B cell (primary cell): ENCODE data around the gene LMBR1L. TPM values are rescaled to one million over a fixed set of nuclear protein-coding genes. Genes with fewer than 3 reads are reported as not detected.
"Not testable (repeated sequence)": the region's sequence is repeated elsewhere in the genome, so short reads cannot be mapped to it uniquely, and the experiment has no call there.

Experiments
- ATAC-seq: fragments of 200-7000 bp; cut with Tn5 transposase; one replicate; pipeline ENCODE4 v1.10.0; 2021; ENCODE audit warnings: low read depth, mild to moderate bottlenecking, moderate number of reproducible peaks, moderate library complexity
- CTCF ChIA-PET: fragments of 350-600 bp; sonication (Branson Sonifier 250); formaldehyde crosslinking; loops from one replicate; lab custom pipeline; 2021; ENCODE audit warnings: antibody characterized with exemption, inconsistent platforms; lab: Charles Lee
- POLR2A ChIA-PET: fragments of 350-600 bp; sonication (Branson Sonifier 250); formaldehyde crosslinking; loops from one replicate; lab custom pipeline; 2021; ENCODE audit warnings: antibody characterized with exemption; lab: Charles Lee
- DNase-seq: peaks from one replicate; pipeline ENCODE4 v3.0.0; 2013
- H2AFZ ChIP-seq: 2 replicates; pipeline ENCODE4 v1.6.1; 2012; ENCODE audit warnings: mild to moderate bottlenecking, low read depth, low read length; ENCODE audit not compliant: insufficient read depth, poor library complexity, severe bottlenecking
- H3K27ac ChIP-seq, 2 donors: 1 replicate in 1 of 2; 2 replicates in 1 of 2; pipeline ENCODE4 v1.5.1; 2012 to 2013; ENCODE audit warnings: low read length in 2 of 2, mild to moderate bottlenecking in 2 of 2, moderate library complexity in 1 of 2
- H3K27me3 ChIP-seq, 4 experiments: fragments of 200-600 bp in 1 of 4; sonication (generic) in 1 of 4; replicated peaks in 1 of 4; 1 replicate in 2 of 4; 2 replicates in 2 of 4; pipeline versions ENCODE4 v1.6.1 to v1.7.0; 2013 to 2016; ENCODE audit warnings: low read length in 3 of 4, mild to moderate bottlenecking in 2 of 4, mixed read lengths in 1 of 4, moderate library complexity in 1 of 4; ENCODE audit not compliant: insufficient read depth in 4 of 4, control insufficient read depth in 3 of 4; ENCODE audit errors: control extremely low read depth in 1 of 4
- H3K36me3 ChIP-seq, 2 experiments: replicated peaks in 1 of 2; 1 replicate in 1 of 2; 2 replicates in 1 of 2; pipeline versions ENCODE4 v1.6.1 to v1.7.1; 2013; ENCODE audit warnings: low read length in 1 of 2; ENCODE audit not compliant: insufficient read depth in 2 of 2, control insufficient read depth in 1 of 2; ENCODE audit errors: control extremely low read depth in 1 of 2, extremely low read depth in 1 of 2
- H3K4me1 ChIP-seq, 2 donors: fragments of 200-600 bp in 1 of 2; sonication (generic) in 1 of 2; 1 replicate in 1 of 2; 2 replicates in 1 of 2; pipeline versions ENCODE4 v1.5.1 to v1.6.1; 2013 to 2017; ENCODE audit warnings: low read length in 2 of 2; ENCODE audit not compliant: control insufficient read depth in 2 of 2, insufficient read depth in 2 of 2
- H3K4me2 ChIP-seq: replicated peaks from 2 replicates; pipeline ENCODE3; 2012; ENCODE audit warnings: mild to moderate bottlenecking, low read depth, low read length; ENCODE audit not compliant: poor library complexity, severe bottlenecking
- H3K4me3 ChIP-seq, 5 experiments: fragments of 200-600 bp in 1 of 5; sonication (generic) in 1 of 5; 1 replicate in 3 of 5; 2 replicates in 2 of 5; pipeline versions ENCODE4 v1.5.1 to v1.7.0; 2011 to 2016; ENCODE audit warnings: low read length in 4 of 5, mild to moderate bottlenecking in 4 of 5, low read depth in 2 of 5, control low read depth in 1 of 5, moderate library complexity in 1 of 5; ENCODE audit not compliant: insufficient read depth in 1 of 5; ENCODE audit errors: control extremely low read depth in 1 of 5, extremely low read depth in 1 of 5
- H3K79me2 ChIP-seq: fragments of 200-600 bp; sonication (generic); one replicate; pipeline ENCODE4 v1.6.0; 2016; ENCODE audit warnings: low read length; ENCODE audit not compliant: control insufficient read depth, insufficient read depth
- H3K9ac ChIP-seq: fragments of 200-600 bp; sonication (generic); 2 replicates; pipeline ENCODE4 v1.6.1; 2017; ENCODE audit warnings: mild to moderate bottlenecking, low read length, moderate library complexity
- H3K9me3 ChIP-seq, 3 donors: one replicate each; pipeline versions ENCODE4 v1.6.1 to v1.7.1; 2013; ENCODE audit warnings: low read length in 2 of 3; ENCODE audit not compliant: control insufficient read depth in 2 of 3, insufficient read depth in 1 of 3; ENCODE audit errors: control extremely low read depth in 1 of 3
- H4K20me1 ChIP-seq: 2 replicates; pipeline ENCODE4 v1.6.0; 2012; ENCODE audit warnings: mild to moderate bottlenecking, low read length; ENCODE audit not compliant: insufficient read depth, control insufficient read depth, poor library complexity, severe bottlenecking
- H3K27ac Mint-ChIP-seq: one replicate; pipeline ENCODE4 v1.8.0; 2021; ENCODE audit warnings: mixed read lengths
- H3K27me3 Mint-ChIP-seq: one replicate; pipeline ENCODE4 v1.8.0; 2021; ENCODE audit warnings: mixed read lengths
- H3K4me1 Mint-ChIP-seq: one replicate; pipeline ENCODE4 v1.8.0; 2021; ENCODE audit warnings: mixed read lengths
- H3K4me3 Mint-ChIP-seq: one replicate; pipeline ENCODE4 v1.8.0; 2021; ENCODE audit warnings: mixed read lengths
- H3K9me3 Mint-ChIP-seq: one replicate; pipeline ENCODE4 v1.8.0; 2022; ENCODE audit warnings: mixed read lengths; ENCODE audit not compliant: insufficient read depth
- EZH2 ChIP-seq: IDR thresholded peaks from 2 replicates; pipeline ENCODE4 v1.6.1; 2012; ENCODE audit warnings: borderline replicate concordance, low read depth, mild to moderate bottlenecking, moderate library complexity, low read length; ENCODE audit not compliant: insufficient read depth, poor library complexity, severe bottlenecking
- WGBS: methylation state at CpG from one replicate; pipeline ENCODE4 v1.1.5; 2013; ENCODE audit warnings: missing lambda C conversion rate; ENCODE audit not compliant: insufficient coverage; 5-methylcytosine and 5-hydroxymethylcytosine counted together
- intact Hi-C: fragments of 100-400 bp; cut with micrococcal nuclease; formaldehyde crosslinking; loops from one replicate; pipeline ENCODE4 v1.10.0; 2022
- polyA plus RNA-seq: library from polyadenylated mRNA; depleted of rRNA; stranded (reverse); fragments of >200 nt; gene quantifications from 2 replicates; pipeline ENCODE4 v1.2.3, GENCODE V29; 2012
- total RNA-seq, 2 donors: library from RNA; stranded (reverse); fragments of 120-200 nt in 1 of 2; gene quantifications; 1 replicate in 1 of 2; 2 replicates in 1 of 2; pipeline versions ENCODE4 v1.2.3 to v1.2.4, GENCODE V29; 2013 to 2022
- TF ChIP-seq, protein P1 (sequence below): fragments of 200-600 bp; IDR thresholded peaks from one replicate; pipeline ENCODE4 v1.8.0; 2022; ENCODE audit warnings: antibody characterized with exemption, mild to moderate bottlenecking

Gene LMBR1L
- total and polyA plus RNA-seq, 2 donors (not counting 1 experiment from before 2014, with no cell fraction given) = 133 to 187 TPM

DNA sequence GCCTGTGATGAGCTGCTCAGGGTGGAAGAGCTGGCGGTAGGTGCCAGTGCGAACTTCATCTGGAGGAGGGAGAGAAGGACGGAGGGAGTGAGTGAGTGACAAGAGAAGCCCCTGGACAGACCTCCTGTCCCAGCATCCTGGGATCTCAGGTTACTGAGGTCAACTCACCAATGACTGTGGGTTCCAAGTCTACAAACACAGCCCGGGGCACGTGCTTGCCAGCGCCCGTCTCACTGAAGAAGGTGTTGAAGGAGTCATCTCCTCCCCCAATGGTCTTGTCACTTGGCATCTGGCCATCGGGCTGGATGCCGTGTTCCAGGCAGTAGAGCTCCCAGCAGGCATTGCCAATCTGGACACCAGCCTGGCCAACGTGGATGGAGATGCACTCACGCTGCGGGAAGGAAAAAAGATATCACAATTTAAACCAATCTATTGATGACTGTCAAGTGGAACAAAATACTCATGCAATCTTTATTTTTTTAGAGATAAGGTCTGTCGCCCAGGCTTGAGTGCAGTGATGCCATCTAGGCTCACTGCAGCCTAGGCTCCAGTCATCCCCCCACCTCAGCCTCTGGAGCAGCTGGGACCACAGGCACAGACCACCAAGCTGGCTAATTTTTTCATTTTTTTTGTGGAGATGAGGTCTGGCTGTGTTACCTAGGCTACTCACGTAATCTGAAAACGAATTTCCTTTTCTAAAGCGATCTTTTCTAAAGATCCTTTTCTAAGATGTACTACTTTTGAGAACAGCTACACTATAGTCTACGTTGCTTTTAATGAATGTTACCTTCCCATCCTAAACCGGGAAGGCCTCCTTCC lies 18.9 kb upstream of the LMBR1L start:
- Histone ChIP-seq H3K9me3 (no peaks in the 10 kb centered on the region), H2AFZ (peak overlapping the region; percentile 62), H3K27ac (peak overlapping the region; percentile 93 to 98), H3K27me3 (no peaks in the 10 kb centered on the region), H3K4me3 (peak overlapping the region; percentile 94 to 100 (median 100)), H3K4me1 (peaks cover 28 to 36% of the 10 kb centered on the region in 2 donors), H4K20me1 (peaks cover 32% of the 10 kb centered on the region), H3K4me2 (peak overlapping the region; percentile 96), H3K36me3 (peaks cover 11 to 33% of the 10 kb centered on the region in 2 experiments), H3K79me2 (peaks cover 32% of the 10 kb centered on the region), H3K9ac (peak overlapping the region; percentile 99)
- Mint-ChIP-seq H3K27me3 (no peaks in the 10 kb centered on the region), H3K9me3 (no peaks in the 10 kb centered on the region), H3K4me1 (peaks cover 54% of the 10 kb centered on the region), H3K27ac (peak overlapping the region; percentile 99), H3K4me3 (peak overlapping the region; percentile 97)
- ChIA-PET POLR2A (interaction anchor here (1.7 to 4.9 kb wide), 6 partner anchors 10 to 105 kb away, joined by 3 to 110 read pairs (median 19); partner anchors contain the start of genes DHH, LMBR1L, RHEBL1 and TUBA1A), CTCF (interaction anchor here (0.7 to 5.0 kb wide), 19 partner anchors 10 to 212 kb away, joined by 3 to 60 read pairs (median 6); partner anchors contain the start of genes LMBR1L, RHEBL1 and TUBA1A)
- WGBS = 58% methylated on average over 5 of the region's 18 CpGs
- TF ChIP-seq EZH2 = no peak
- TF ChIP-seq, protein P1, sequence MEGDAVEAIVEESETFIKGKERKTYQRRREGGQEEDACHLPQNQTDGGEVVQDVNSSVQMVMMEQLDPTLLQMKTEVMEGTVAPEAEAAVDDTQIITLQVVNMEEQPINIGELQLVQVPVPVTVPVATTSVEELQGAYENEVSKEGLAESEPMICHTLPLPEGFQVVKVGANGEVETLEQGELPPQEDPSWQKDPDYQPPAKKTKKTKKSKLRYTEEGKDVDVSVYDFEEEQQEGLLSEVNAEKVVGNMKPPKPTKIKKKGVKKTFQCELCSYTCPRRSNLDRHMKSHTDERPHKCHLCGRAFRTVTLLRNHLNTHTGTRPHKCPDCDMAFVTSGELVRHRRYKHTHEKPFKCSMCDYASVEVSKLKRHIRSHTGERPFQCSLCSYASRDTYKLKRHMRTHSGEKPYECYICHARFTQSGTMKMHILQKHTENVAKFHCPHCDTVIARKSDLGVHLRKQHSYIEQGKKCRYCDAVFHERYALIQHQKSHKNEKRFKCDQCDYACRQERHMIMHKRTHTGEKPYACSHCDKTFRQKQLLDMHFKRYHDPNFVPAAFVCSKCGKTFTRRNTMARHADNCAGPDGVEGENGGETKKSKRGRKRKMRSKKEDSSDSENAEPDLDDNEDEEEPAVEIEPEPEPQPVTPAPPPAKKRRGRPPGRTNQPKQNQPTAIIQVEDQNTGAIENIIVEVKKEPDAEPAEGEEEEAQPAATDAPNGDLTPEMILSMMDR = no peak
- intact Hi-C loops = loop anchor here (1.0 to 5.0 kb wide), 11 partner anchors 19 to 493 kb away; partner anchors contain the start of genes KMT2D, LMBR1L, PRKAG1 and PRPF40B
- DNase-seq = no peak
- no peak for ATAC-seq

DNA sequence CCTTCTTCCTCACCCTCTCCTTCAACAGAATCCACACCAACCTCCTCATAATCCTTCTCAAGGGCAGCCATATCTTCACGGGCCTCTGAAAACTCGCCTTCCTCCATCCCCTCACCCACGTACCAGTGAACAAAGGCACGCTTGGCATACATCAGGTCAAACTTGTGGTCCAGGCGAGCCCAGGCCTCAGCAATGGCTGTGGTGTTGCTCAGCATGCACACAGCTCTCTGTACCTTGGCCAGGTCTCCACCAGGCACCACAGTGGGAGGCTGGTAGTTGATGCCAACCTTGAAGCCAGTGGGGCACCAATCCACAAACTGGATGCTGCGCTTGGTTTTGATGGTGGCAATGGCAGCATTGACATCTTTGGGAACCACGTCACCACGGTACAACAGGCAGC lies 17.3 kb upstream of the LMBR1L start:
- H4K20me1 ChIP-seq = peaks cover 32% of the 10 kb centered on the region
- H3K9me3 ChIP-seq, POLR2A ChIA-PET, H3K4me2 ChIP-seq, DNase-seq, H3K9ac ChIP-seq, H2AFZ ChIP-seq, H3K27ac ChIP-seq, H3K27me3 Mint-ChIP-seq, H3K4me3 ChIP-seq, H3K27me3 ChIP-seq, H3K9me3 Mint-ChIP-seq, ATAC-seq, intact Hi-C loops: not testable (repeated sequence)
- H3K27ac Mint-ChIP-seq = peak overlapping the region; percentile 37
- H3K79me2 ChIP-seq = peaks cover 25% of the 10 kb centered on the region
- peaks cover 11 to 33% of the 10 kb centered on the region in 2 experiments for H3K36me3 ChIP-seq
- WGBS = 100% methylated on average over 1 of the region's 8 CpGs
- CTCF ChIA-PET = interaction anchor here (0.9 to 1.0 kb wide), 2 partner anchors 10 to 11 kb away, joined by 3 read pairs; no protein-coding TSS in a partner anchor
- H3K4me1 Mint-ChIP-seq = peaks cover 44% of the 10 kb centered on the region
- H3K4me1 ChIP-seq = peaks cover 26 to 29% of the 10 kb centered on the region in 2 donors
- peak overlapping the region; percentile 16 for H3K4me3 Mint-ChIP-seq
